Regular cardiac myocyte (primary cell): Measurements from ENCODE around the gene TBC1D17. TPM values are rescaled to one million over a fixed set of nuclear protein-coding genes. Genes with fewer than 3 reads are reported as not detected.

ENCODE experiments used
- total RNA-seq: library from RNA; depleted of rRNA; stranded (reverse); fragments of >200 nt; gene quantifications from 2 replicates; pipeline ENCODE4 v1.2.3, GENCODE V29; 2014

Gene TBC1D17
- total RNA-seq: 6.3 and 7.9 TPM in 2 replicates

DNA sequence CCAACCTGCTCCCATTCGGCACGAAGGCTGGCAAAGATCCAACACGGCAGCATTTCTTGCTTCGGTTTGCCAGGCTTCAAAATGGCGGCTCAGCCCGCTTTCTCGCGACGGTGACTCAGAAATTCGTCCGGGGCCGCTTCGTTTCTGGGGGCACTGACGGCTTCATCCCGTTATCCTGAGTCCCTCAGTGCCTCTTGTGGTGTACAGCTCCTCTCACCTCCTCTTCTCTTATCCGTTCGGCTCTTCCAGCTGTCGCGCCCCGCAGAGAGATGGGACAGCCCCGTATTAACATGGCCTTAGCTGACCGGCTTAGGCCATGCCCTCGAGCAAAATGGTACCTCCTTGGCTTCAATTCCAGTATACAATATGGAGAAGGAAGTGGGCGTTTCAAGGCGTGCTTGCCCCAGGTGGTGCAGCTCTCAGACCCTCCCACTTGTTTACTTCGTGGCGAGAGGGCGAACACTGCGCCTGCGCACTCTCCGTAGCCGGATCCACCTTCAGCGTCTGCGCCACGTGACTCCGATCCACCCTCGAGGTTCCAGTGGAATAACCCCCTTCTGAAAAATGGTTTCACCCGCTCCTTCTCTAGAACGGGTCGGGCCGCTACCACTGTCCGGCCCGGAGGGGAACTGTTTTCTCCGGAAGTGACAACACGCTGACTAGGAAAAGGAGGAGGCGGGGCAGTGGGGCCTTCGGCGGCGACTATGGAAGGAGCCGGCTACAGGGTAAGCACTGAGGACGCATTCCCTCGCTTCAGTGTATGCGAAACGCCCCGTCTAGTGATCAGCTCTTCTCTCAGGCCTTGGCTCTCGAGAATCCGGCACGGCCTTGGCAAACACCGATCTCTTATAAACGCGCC lies at the start of gene TBC1D17, which contains the start of gene AKT1S1:
TBC1D17 (plus strand) TSS at position 683 of the 859 bp plus-strand sequence; CDS start at position 705, 22 bp downstream.
AKT1S1 (minus strand) TSS at position 336 of the 859 bp plus-strand sequence. CDS start 4,060 bp downstream, outside the sequence.

DNA sequence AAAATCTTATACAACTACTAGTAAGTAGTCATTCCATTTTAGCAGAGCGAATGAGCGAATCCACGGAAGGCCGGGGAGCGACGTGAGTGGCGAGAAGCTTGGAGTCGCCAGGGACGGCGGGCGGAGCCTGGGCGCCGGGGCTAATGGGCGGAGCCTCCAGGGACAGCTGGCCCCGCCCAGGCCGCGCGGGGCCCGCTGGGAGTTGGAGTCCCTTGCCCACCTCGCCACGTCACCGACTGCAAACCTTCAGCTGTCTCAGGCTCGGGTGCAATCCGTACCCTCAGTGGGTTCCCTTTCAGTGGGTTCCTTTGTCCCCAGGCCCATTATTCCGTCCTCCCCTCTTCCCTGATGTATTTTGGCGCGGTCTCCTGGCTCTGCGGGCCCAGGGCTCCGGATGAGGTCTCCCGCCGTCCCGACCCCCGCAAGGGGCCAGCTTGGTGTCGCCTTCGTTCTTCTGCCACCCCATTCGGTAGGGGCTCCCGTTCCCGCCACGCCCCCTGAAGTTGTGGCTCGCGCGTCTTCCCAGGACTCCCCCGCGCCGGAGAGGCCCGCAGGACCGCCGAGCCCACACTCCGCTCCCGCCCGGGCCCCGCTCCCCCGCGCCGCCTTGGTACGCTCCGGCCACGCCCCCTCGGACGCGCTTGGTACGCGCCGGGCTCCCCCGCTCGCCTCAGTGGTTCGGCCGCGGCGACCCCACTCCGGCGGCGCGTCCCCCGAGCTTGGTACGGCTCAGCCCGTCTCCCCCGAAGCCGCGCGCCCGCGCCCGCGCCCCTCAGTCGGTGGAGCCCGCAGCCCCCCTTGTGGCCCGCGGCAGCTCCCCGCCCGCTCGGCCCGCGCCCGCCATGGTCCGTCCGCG lies 26.8 kb upstream of the TBC1D17 start, which contains the start of gene PTOV1:
PTOV1 (plus strand) TSS at position 673 of the 856 bp plus-strand sequence.

DNA sequence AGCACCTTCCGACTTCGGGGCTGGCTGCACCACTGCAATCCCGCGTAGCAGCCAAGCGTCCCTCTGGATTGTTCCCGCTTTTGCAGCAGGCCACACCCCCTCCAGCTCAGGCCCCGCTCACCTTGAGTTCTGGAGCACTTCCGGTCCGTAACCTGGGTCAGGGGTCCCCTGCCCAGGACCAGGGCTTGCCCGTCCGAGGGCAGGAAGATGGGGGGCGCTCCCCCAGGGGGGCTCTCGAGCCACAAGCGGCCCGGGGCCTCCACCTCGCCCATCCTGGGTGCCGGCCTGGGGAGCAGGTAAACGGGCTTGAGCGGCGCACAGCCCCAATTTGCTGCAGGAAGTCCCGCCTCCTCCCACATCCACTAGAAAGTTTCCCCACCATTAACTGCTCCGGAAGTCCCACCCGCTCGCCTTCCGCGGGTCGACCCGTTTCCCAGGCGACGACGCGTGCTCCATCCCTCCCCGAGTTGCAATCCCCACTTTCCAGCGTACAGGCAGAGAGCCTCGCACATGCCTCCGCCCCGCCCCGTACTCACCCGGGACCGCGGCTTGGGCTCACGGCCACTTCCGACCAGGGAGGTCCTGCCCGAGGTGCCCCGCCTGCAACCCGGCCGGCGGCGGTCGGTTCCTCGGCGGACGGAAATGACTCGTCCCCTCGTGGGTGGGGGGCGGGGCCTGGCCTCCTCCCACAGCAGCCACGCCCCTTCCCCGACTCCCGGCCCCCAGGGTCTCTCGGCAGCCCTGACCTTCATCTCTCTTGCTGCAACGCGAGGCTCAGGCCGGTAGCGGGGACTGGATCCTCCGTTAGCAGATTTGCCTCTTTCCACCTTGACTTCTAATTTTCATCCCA lies 10.3 kb upstream of the TBC1D17 start, which contains the start of gene PNKP:
PNKP (minus strand) TSS at position 644 of the 850 bp plus-strand sequence; CDS start at position 272, 372 bp downstream.

DNA sequence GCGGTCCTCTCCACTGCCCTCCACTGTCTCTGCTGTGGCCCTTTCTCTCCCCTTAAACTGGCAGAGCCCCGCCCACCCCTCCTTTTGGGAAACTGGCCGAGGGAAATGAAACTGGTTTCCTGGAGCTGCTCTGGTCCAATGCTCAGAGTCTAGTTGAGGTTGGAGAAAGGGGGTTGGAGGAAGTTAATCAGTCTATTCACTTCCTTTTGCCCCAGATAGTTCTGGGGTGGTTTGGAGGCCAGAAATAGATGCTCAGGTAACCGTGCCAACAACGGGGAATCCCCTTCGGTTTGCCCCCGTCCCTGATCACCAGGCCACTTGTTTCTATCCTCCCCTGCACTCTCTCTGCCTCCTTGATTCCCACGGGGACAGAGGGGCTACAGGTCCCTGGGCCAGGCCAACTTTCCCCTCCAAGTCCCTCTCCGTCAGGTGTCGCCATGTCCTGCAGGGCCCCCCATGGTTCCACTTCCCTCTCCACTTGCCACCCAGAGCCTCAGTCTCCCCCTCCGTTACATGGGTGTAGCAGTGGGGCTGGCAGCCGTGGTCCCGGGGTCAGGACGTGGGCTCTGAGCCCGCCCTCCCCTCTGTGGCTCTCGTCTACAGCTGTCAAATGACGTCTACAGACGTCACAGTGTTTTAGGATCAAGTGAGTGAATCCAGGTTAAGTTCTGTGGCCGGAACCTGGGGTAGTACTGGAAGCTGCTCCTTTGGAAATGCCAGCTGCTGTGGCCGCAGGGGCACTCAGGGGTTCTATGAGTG lies 19.5 kb downstream of the TBC1D17 start, which contains the start of gene IL4I1:
IL4I1 (minus strand) TSS at position 25 of the 759 bp plus-strand sequence. CDS start 727 bp downstream, outside the sequence.

GRCh38 chr19:49929121-49929610 lies 51.7 kb downstream of the TBC1D17 start, which contains the start of the genes ATF5 and NUP62:
TSS of gene ATF5 (plus strand) at chr19:49929205. CDS start at chr19:49930851, 1,646 bp downstream.
TSS of gene NUP62 (minus strand) at chr19:49929504. CDS start at chr19:49909807, 19,697 bp downstream.

Other genes starting within 250 kb of the TBC1D17 start
- 60.8 and 71.9 TPM in 2 replicates for gene RRAS, start 237.6 kb upstream of the TBC1D17 start, total RNA-seq
- gene SCAF1, start 235.5 kb upstream of the TBC1D17 start, total RNA-seq: 10.1 and 21.5 TPM in 2 replicates
- 48.8 and 80.3 TPM in 2 replicates for gene IRF3, start 211.8 kb upstream of the TBC1D17 start, total RNA-seq
- gene BCL2L12, start 211.8 kb upstream of the TBC1D17 start, total RNA-seq: 2.8 and 12.8 TPM in 2 replicates
- 274 and 493 TPM in 2 replicates for gene PRMT1, start 200.4 kb upstream of the TBC1D17 start, total RNA-seq
- 0.56 and 0.77 TPM in 2 replicates for gene ADM5, start 188.1 kb upstream of the TBC1D17 start, total RNA-seq
- gene CPT1C, start 186.6 kb upstream of the TBC1D17 start, total RNA-seq: 13.0 and 15.5 TPM in 2 replicates
- gene TSKS, start 114.4 kb upstream of the TBC1D17 start, total RNA-seq: 0.28 and 0.38 TPM in 2 replicates
- gene AP2A1, start 110.7 kb upstream of the TBC1D17 start, total RNA-seq: 67.4 and 102 TPM in 2 replicates
- 23.7 and 26.8 TPM in 2 replicates for gene FUZ, start 64.4 kb upstream of the TBC1D17 start, total RNA-seq
- 14.0 and 14.1 TPM in 2 replicates for gene MED25, start 59.4 kb upstream of the TBC1D17 start, total RNA-seq
- 35.1 and 42.6 TPM in 2 replicates for gene PTOV1, start 26.5 kb upstream of the TBC1D17 start, total RNA-seq
- gene PNKP, start 10.1 kb upstream of the TBC1D17 start, total RNA-seq: 29.0 and 44.3 TPM in 2 replicates
- 7.9 and 14.6 TPM in 2 replicates for gene AKT1S1, start 347 bp upstream of the TBC1D17 start, total RNA-seq
- under 0.01 and 0.38 TPM in 2 replicates for gene IL4I1, start 19.2 kb downstream of the TBC1D17 start, total RNA-seq
- 3.1 and 3.3 TPM in 2 replicates for gene ATF5, start 51.5 kb downstream of the TBC1D17 start, total RNA-seq
- gene NUP62, start 51.8 kb downstream of the TBC1D17 start, total RNA-seq: 15.5 and 33.7 TPM in 2 replicates
- not detected in 2 replicates for gene SIGLEC11, start 83.5 kb downstream of the TBC1D17 start, total RNA-seq
- 22.6 and 24.9 TPM in 2 replicates for gene VRK3, start 147.7 kb downstream of the TBC1D17 start, total RNA-seq
- 6.2 and 7.5 TPM in 2 replicates for gene ZNF473, start 148.3 kb downstream of the TBC1D17 start, total RNA-seq